C4-2B (cell line): Measurements from ENCODE around the gene CDC42EP1.

Experiments used
- CTCF ChIP-seq: fragments of 450-650 bp; conservative IDR thresholded peaks from 2 replicates; pipeline ENCODE4 v1.5.1; 2017; ENCODE audit warnings: mild to moderate bottlenecking
- ZFX ChIP-seq: fragments of 450-650 bp; IDR thresholded peaks from 2 replicates; pipeline ENCODE4 v1.6.1; 2017

- TF ChIP-seq CTCF, result no peak
- no peak for TF ChIP-seq ZFX
These were observed 50.9 kb downstream of the CDC42EP1 start for GRCh38 chr22:37611207-37611606.
